CD14-positive monocyte (primary cell): ENCODE results near the gene MED29. TPM values are rescaled to one million over a fixed set of nuclear protein-coding genes. Genes with fewer than 3 reads are reported as not detected.

Experiments
- DNase-seq, 3 donors: peaks; one replicate each; pipeline ENCODE4 v3.0.0-alpha.2; 2011 to 2022
- H2AFZ ChIP-seq: 2 replicates; pipeline ENCODE4 v1.6.0; 2012; ENCODE audit warnings: mild to moderate bottlenecking, low read depth, low read length, inconsistent platforms; ENCODE audit not compliant: insufficient read depth, poor library complexity, severe bottlenecking
- H3K27ac ChIP-seq, 2 donors: 1 replicate in 1 of 2; 2 replicates in 1 of 2; pipeline ENCODE4 v1.5.1; 2012 to 2013; ENCODE audit warnings: low read length in 2 of 2, control low read depth in 1 of 2, inconsistent platforms in 1 of 2, low read depth in 1 of 2, mild to moderate bottlenecking in 1 of 2
- H3K27me3 ChIP-seq, 2 donors: one replicate each; pipeline versions ENCODE4 v1.6.0 to v1.6.1; 2011 to 2013; ENCODE audit warnings: low read length in 2 of 2; ENCODE audit not compliant: control insufficient read depth in 2 of 2, insufficient read depth in 2 of 2
- H3K36me3 ChIP-seq, 2 donors: replicated peaks in 1 of 2; 1 replicate in 1 of 2; 2 replicates in 1 of 2; pipeline versions ENCODE4 v1.5.1 to v1.6.1; 2012 to 2013; ENCODE audit warnings: low read length in 2 of 2, control low read depth in 1 of 2, inconsistent platforms in 1 of 2, mild to moderate bottlenecking in 1 of 2; ENCODE audit not compliant: insufficient read depth in 2 of 2, control insufficient read depth in 1 of 2
- H3K4me1 ChIP-seq, 2 donors: 1 replicate in 1 of 2; 2 replicates in 1 of 2; pipeline versions ENCODE4 v1.5.1 to v1.6.1; 2012 to 2013; ENCODE audit warnings: low read length in 2 of 2, control low read depth in 1 of 2, inconsistent platforms in 1 of 2, mild to moderate bottlenecking in 1 of 2, moderate library complexity in 1 of 2; ENCODE audit not compliant: insufficient read depth in 2 of 2, control insufficient read depth in 1 of 2
- H3K4me2 ChIP-seq: replicated peaks from 2 replicates; pipeline ENCODE3; 2012; ENCODE audit warnings: low read length, moderate library complexity, mild to moderate bottlenecking; ENCODE audit not compliant: poor library complexity, severe bottlenecking; ENCODE audit errors: extremely low read depth
- H3K4me3 ChIP-seq, 3 experiments: fragments of 200-600 bp in 1 of 3; sonication (generic) in 1 of 3; replicated peaks in 1 of 3; 1 replicate in 2 of 3; 2 replicates in 1 of 3; pipeline ENCODE4 v1.5.1; 2011 to 2013; ENCODE audit warnings: low read length in 3 of 3, mild to moderate bottlenecking in 3 of 3, control low read depth in 2 of 3, low read depth in 2 of 3, inconsistent platforms in 1 of 3, moderate library complexity in 1 of 3
- H3K79me2 ChIP-seq: 2 replicates; pipeline ENCODE4 v1.6.0; 2012; ENCODE audit warnings: mild to moderate bottlenecking, control low read depth, inconsistent platforms, low read length, moderate library complexity; ENCODE audit not compliant: insufficient read depth
- H3K9ac ChIP-seq: 2 replicates; pipeline ENCODE4 v1.6.0; 2017; ENCODE audit warnings: low read length, mild to moderate bottlenecking; ENCODE audit not compliant: insufficient read depth, poor library complexity, severe bottlenecking
- H3K9me3 ChIP-seq, 2 donors: replicated peaks in 1 of 2; 1 replicate in 1 of 2; 2 replicates in 1 of 2; pipeline versions ENCODE4 v1.5.1 to v1.6.1; 2012 to 2013; ENCODE audit warnings: low read length in 2 of 2, control low read depth in 1 of 2; ENCODE audit not compliant: control insufficient read depth in 1 of 2, insufficient read depth in 1 of 2
- H4K20me1 ChIP-seq: 2 replicates; pipeline ENCODE4 v1.6.0; 2012; ENCODE audit warnings: mild to moderate bottlenecking, low read length, control low read depth, moderate library complexity; ENCODE audit not compliant: insufficient read depth
- H3K27ac Mint-ChIP-seq, 7 donors: one replicate each; pipeline ENCODE4 v1.8.0; 2020; ENCODE audit warnings: mild to moderate bottlenecking in 7 of 7, mixed read lengths in 7 of 7, moderate library complexity in 6 of 7, inconsistent platforms in 2 of 7
- H3K27me3 Mint-ChIP-seq, 3 donors: one replicate each; pipeline ENCODE4 v1.8.0; 2021 to 2022; ENCODE audit warnings: low read depth in 3 of 3, mild to moderate bottlenecking in 3 of 3, mixed read lengths in 3 of 3, moderate library complexity in 3 of 3, inconsistent platforms in 1 of 3
- H3K36me3 Mint-ChIP-seq, 2 donors: one replicate each; pipeline ENCODE4 v1.8.0; 2020; ENCODE audit warnings: mixed read lengths in 2 of 2, inconsistent platforms in 1 of 2, mild to moderate bottlenecking in 1 of 2
- H3K4me1 Mint-ChIP-seq: one replicate; pipeline ENCODE4 v1.8.0; 2020; ENCODE audit warnings: mild to moderate bottlenecking, mixed read lengths
- H3K4me3 Mint-ChIP-seq, 2 donors: one replicate each; pipeline ENCODE4 v1.8.0; 2020; ENCODE audit warnings: mild to moderate bottlenecking in 2 of 2, mixed read lengths in 2 of 2, moderate library complexity in 1 of 2
- H3K9me3 Mint-ChIP-seq, 7 donors: one replicate each; pipeline ENCODE4 v1.8.0; 2020 to 2022; ENCODE audit warnings: mixed read lengths in 7 of 7, mild to moderate bottlenecking in 6 of 7, moderate library complexity in 6 of 7, inconsistent platforms in 2 of 7
- CTCF ChIP-seq: fragments of 200-600 bp; IDR thresholded peaks from one replicate; pipeline ENCODE4 v1.8.0; 2022; ENCODE audit warnings: antibody characterized with exemption, mild to moderate bottlenecking
- WGBS: methylation state at CpG from one replicate; pipeline ENCODE4 v1.1.5; 2013; ENCODE audit warnings: missing lambda C conversion rate; ENCODE audit not compliant: insufficient coverage; 5-methylcytosine and 5-hydroxymethylcytosine counted together
- intact Hi-C, 2 donors: fragments of 100-400 bp; cut with micrococcal nuclease; formaldehyde crosslinking; loops; one replicate each; pipeline versions ENCODE4 v1.15.0 to v1.15.1; 2023
- polyA plus RNA-seq, 3 donors: library from polyadenylated mRNA; depleted of rRNA in 1 of 3; unstranded in 2 of 3; stranded (reverse) in 1 of 3; fragments of 300-500 nt in 2 of 3; fragments of >200 nt in 1 of 3; fragmentation: Illumina TruSeq in 2 of 3; gene quantifications; 1 replicate in 2 of 3; 2 replicates in 1 of 3; pipeline ENCODE4 v1.2.3, GENCODE V29; 2012 to 2021

Gene MED29
- polyA plus RNA-seq, 3 donors: 35.8 to 38.2 (median 37.0) TPM

- Histone ChIP-seq H4K20me1 (peaks cover 82% of the 10 kb centered on the region), H3K9ac (peak overlapping the region; percentile 77), H3K4me3 (peak overlapping the region; percentile 64 to 96 (median 89)), H3K4me1 (peaks cover 27 to 31% of the 10 kb centered on the region in 2 donors), H3K79me2 (peaks cover 40% of the 10 kb centered on the region), H3K36me3 (peaks cover 6 to 16% of the 10 kb centered on the region in 2 donors), H2AFZ (peak overlapping the region; percentile 6), H3K27me3 (no peaks in the 10 kb centered on the region), H3K9me3 (no peaks in the 10 kb centered on the region), H3K27ac (peak overlapping the region; percentile 66 to 99), H3K4me2 (peak overlapping the region; percentile 83)
- Mint-ChIP-seq H3K4me1 (peaks cover 28% of the 10 kb centered on the region), H3K9me3 (peaks cover 6 to 13% (median 8%) of the 10 kb centered on the region in 7 donors), H3K27me3 (peaks cover 2 to 29% (median 10%) of the 10 kb centered on the region in 3 donors), H3K4me3 (peak overlapping the region; percentile 91 to 99), H3K36me3 (peaks cover 29 to 48% of the 10 kb centered on the region in 2 donors), H3K27ac (peak overlapping the region; percentile 75 to 100 (median 85))
- intact Hi-C loops: loop anchor here (2.0 kb wide), 2 partner anchors 15 to 17 kb away; no protein-coding TSS in a partner anchor
- WGBS: 7% methylated on average over 47 of the region's 54 CpGs
- peak in 1 of 3 donors; percentile 52 for DNase-seq
- TF ChIP-seq CTCF: no peak
These were observed 22.2 kb downstream of the MED29 start for GRCh38 chr19:39413272-39413910.

DNA sequence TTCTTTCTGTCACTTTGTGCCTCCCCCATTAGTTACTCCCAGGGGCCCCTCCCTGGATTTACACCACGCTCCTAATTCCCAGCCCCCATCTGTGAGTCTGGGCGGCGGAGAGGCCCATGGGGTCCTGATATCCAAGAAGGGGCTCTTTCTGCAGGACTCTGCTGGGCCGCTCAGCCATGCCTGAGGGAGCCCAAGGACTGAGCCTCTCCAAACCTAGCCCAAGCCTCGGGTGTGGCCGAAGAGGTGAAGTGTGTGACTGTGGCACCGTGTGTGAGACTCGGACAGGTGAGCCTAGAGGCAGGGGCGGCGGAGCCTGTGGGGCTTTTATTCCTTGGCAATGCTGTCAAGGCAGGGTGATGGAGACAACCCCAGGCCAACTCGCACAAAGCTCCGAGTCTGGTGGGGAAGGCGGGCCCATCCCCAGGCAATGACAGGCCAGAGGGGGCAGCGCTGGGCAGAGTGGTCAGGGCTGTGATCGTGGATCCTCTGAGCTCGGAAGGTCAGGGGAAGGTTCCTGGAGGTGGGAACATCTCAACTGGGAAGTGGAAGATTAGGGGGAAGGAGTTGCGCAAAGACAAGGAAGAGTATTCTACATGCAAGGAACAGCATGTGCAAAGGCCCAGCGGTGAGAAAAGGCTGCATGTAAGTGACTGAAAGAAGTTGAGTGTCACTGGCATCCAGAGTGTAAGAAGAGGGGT lies 22.9 kb downstream of the MED29 start:
- peaks cover 28% of the 10 kb centered on the region for H3K4me1 Mint-ChIP-seq
- Histone ChIP-seq H3K9me3 (no peaks in the 10 kb centered on the region), H3K27ac (peak overlapping the region in 1 of 2 donors; percentile 8), H3K4me2 (peak overlapping the region; percentile 83), H4K20me1 (peaks cover 75% of the 10 kb centered on the region), H3K9ac (peak overlapping the region; percentile 77), H3K27me3 (no peaks in the 10 kb centered on the region), H3K36me3 (peaks cover 5 to 16% of the 10 kb centered on the region in 2 donors), H2AFZ (no peak overlapping the region), H3K4me3 (peak overlapping the region; percentile 22 to 96 (median 64)), H3K4me1 (peaks cover 27 to 31% of the 10 kb centered on the region in 2 donors), H3K79me2 (peaks cover 33% of the 10 kb centered on the region)
- H3K4me3 Mint-ChIP-seq: peak overlapping the region; percentile 89 to 99
- peak overlapping the region; percentile 43 to 100 (median 81) for H3K27ac Mint-ChIP-seq
- H3K27me3 Mint-ChIP-seq: peaks cover 2 to 24% (median 5%) of the 10 kb centered on the region in 3 donors
- 75% methylated on average over 15 of the region's 18 CpGs for WGBS
- DNase-seq: peak in 1 of 3 donors; percentile 54
- peaks cover 30 to 48% of the 10 kb centered on the region in 2 donors for H3K36me3 Mint-ChIP-seq
- TF ChIP-seq CTCF: no peak
- intact Hi-C loops: loop anchor here (2.0 kb wide), 2 partner anchors 15 to 17 kb away; no protein-coding TSS in a partner anchor
- H3K9me3 Mint-ChIP-seq: peaks cover 0 to 8% (median 3%) of the 10 kb centered on the region in 7 donors
